GM23338 (cell line): ENCODE results near the gene MVB12B. TPM values are rescaled to one million over a fixed set of nuclear protein-coding genes. Genes with fewer than 3 reads are reported as not detected.

Source experiments
- ATAC-seq: fragments of 200-7000 bp; cut with Tn5 transposase; 3 replicates; pipeline ENCODE4 v1.9.1; 2020
- DNase-seq: peaks from one replicate; pipeline ENCODE4 v3.0.0-alpha.2; 2015; ENCODE audit warnings: low spot score
- H2AFZ ChIP-seq: fragments of 200-600 bp; sonication (generic); 2 replicates; pipeline ENCODE4 v1.8.0; 2016; ENCODE audit warnings: antibody characterized with exemption, mild to moderate bottlenecking, moderate library complexity
- H3F3A ChIP-seq: fragments of 200-600 bp; sonication (generic); replicated peaks from 2 replicates; pipeline ENCODE4 v1.8.0; 2017; ENCODE audit warnings: antibody characterized with exemption, mixed run types, low read depth
- H3K27ac ChIP-seq: fragments of 200-600 bp; sonication (generic); 2 replicates; pipeline ENCODE4 v1.6.1; 2016; ENCODE audit warnings: low read depth
- H3K27me3 ChIP-seq: fragments of 200-600 bp; sonication (generic); 2 replicates; pipeline ENCODE4 v1.8.0; 2016; ENCODE audit warnings: mild to moderate bottlenecking, mixed run types, moderate library complexity; ENCODE audit not compliant: insufficient read depth
- H3K36me3 ChIP-seq: fragments of 200-600 bp; sonication (generic); 2 replicates; pipeline ENCODE4 v1.8.0; 2016; ENCODE audit warnings: mild to moderate bottlenecking; ENCODE audit not compliant: insufficient read depth
- H3K4me1 ChIP-seq: fragments of 200-600 bp; sonication (generic); 2 replicates; pipeline ENCODE4 v1.8.0; 2016; ENCODE audit warnings: mild to moderate bottlenecking, moderate library complexity; ENCODE audit not compliant: insufficient read depth
- H3K4me2 ChIP-seq: fragments of 200-600 bp; sonication (generic); 2 replicates; pipeline ENCODE4 v1.7.1; 2017; ENCODE audit warnings: mixed run types
- H3K4me3 ChIP-seq: fragments of 200-600 bp; sonication (generic); 2 replicates; pipeline ENCODE4 v1.6.1; 2016; ENCODE audit warnings: mixed run types
- H3K79me2 ChIP-seq: fragments of 200-600 bp; sonication (generic); replicated peaks from 2 replicates; pipeline ENCODE4 v1.8.0; 2017; ENCODE audit warnings: mild to moderate bottlenecking; ENCODE audit not compliant: insufficient read depth
- H3K9me2 ChIP-seq: fragments of 200-600 bp; sonication (generic); 2 replicates; pipeline ENCODE4 v1.8.0; 2017; ENCODE audit not compliant: insufficient read depth
- H4K20me1 ChIP-seq: fragments of 200-600 bp; sonication (generic); replicated peaks from 2 replicates; pipeline ENCODE4 v1.8.0; 2017; ENCODE audit warnings: mild to moderate bottlenecking; ENCODE audit not compliant: insufficient read depth
- H3K27ac Mint-ChIP-seq: 2 replicates; pipeline ENCODE4 v1.8.0; 2020; ENCODE audit warnings: inconsistent platforms, mild to moderate bottlenecking, moderate library complexity, mixed read lengths
- H3K27me3 Mint-ChIP-seq: 3 replicates; pipeline ENCODE4 v1.8.0; 2022; ENCODE audit warnings: low read depth, mild to moderate bottlenecking, moderate library complexity, mixed read lengths, inconsistent platforms; ENCODE audit not compliant: insufficient read depth, poor library complexity
- H3K36me3 Mint-ChIP-seq: 3 replicates; pipeline ENCODE4 v1.8.0; 2021; ENCODE audit warnings: low read depth, mild to moderate bottlenecking, inconsistent platforms, moderate library complexity, mixed read lengths
- H3K4me1 Mint-ChIP-seq: 3 replicates; pipeline ENCODE4 v1.8.0; 2020; ENCODE audit warnings: mild to moderate bottlenecking, inconsistent platforms, mixed read lengths
- H3K4me3 Mint-ChIP-seq: 3 replicates; pipeline ENCODE4 v1.8.0; 2021; ENCODE audit warnings: moderate library complexity, mild to moderate bottlenecking, inconsistent platforms, mixed read lengths
- H3K9me3 Mint-ChIP-seq: 3 replicates; pipeline ENCODE4 v1.8.0; 2020; ENCODE audit warnings: moderate library complexity, mild to moderate bottlenecking, inconsistent platforms, mixed read lengths
- CREB1 ChIP-seq: fragments of 250-450 bp; sonication (Bioruptor Pico); IDR thresholded peaks from 2 replicates; pipeline ENCODE4 v1.5.0; 2020; ENCODE audit warnings: low read depth, mild to moderate bottlenecking, moderate library complexity
- CTCF ChIP-seq, 2 experiments: fragments of 200-600 bp in 1 of 2; sonication (generic) in 1 of 2; conservative IDR thresholded peaks; 2 replicates each; pipeline versions ENCODE4 v1.5.1 to v1.6.1; 2016 to 2017; ENCODE audit warnings: antibody characterized with exemption in 2 of 2, low read depth in 2 of 2, mild to moderate bottlenecking in 2 of 2, moderate library complexity in 1 of 2
- EZH2 ChIP-seq: fragments of 200-600 bp; sonication (generic); IDR thresholded peaks from one replicate; pipeline ENCODE4 v1.8.0; 2017; ENCODE audit warnings: antibody characterized with exemption, mild to moderate bottlenecking, low read depth; ENCODE audit not compliant: unreplicated experiment
- JUNB ChIP-seq: IDR thresholded peaks from one replicate; pipeline ENCODE4 v1.6.1; 2016; ENCODE audit warnings: antibody characterized with exemption; ENCODE audit not compliant: unreplicated experiment
- NANOG ChIP-seq: IDR thresholded peaks from 2 replicates; pipeline ENCODE4 v1.6.1; 2016; ENCODE audit warnings: antibody characterized with exemption, borderline replicate concordance
- POLR2AphosphoS5 ChIP-seq: IDR thresholded peaks from 2 replicates; pipeline ENCODE4 v1.6.1; 2016; ENCODE audit warnings: antibody characterized with exemption, low read depth
- REST ChIP-seq: IDR thresholded peaks from one replicate; pipeline ENCODE4 v1.6.1; 2018; ENCODE audit warnings: antibody characterized with exemption; ENCODE audit not compliant: unreplicated experiment
- STAT1 ChIP-seq: IDR thresholded peaks from one replicate; pipeline ENCODE4 v1.6.1; 2016; ENCODE audit warnings: antibody characterized with exemption; ENCODE audit not compliant: unreplicated experiment
- ZNF331 ChIP-seq: fragments of 250-450 bp; sonication (Bioruptor Pico); IDR thresholded peaks from 2 replicates; pipeline ENCODE4 v1.5.0; 2020; ENCODE audit warnings: low read depth, mild to moderate bottlenecking, moderate library complexity
- ZNF462 ChIP-seq: fragments of 250-450 bp; sonication (Bioruptor Pico); IDR thresholded peaks from 2 replicates; pipeline ENCODE4 v1.5.0; 2020; ENCODE audit warnings: mild to moderate bottlenecking, moderate library complexity
- polyA plus RNA-seq: library from polyadenylated mRNA; unstranded; fragments of >200 nt; fragmentation: Nextera tagmentation; extraction: Ambion mirVana; gene quantifications from 2 replicates; pipeline ENCODE4 v1.2.1, GENCODE V29; 2016
- total RNA-seq: library from RNA; depleted of rRNA; stranded (reverse); fragments of >200 nt; shearing (Covaris generic); gene quantifications from 2 replicates; pipeline ENCODE4 v1.2.3, GENCODE V29; 2014

Gene MVB12B
- total and polyA plus RNA-seq, 2 experiments from 2014 or later: 1.9 to 6.6 TPM

GRCh38 chr9:126413391-126414068 is 86.9 kb downstream of the MVB12B start (continued):
- no peak for TF ChIP-seq EZH2
- TF ChIP-seq NANOG: no peak
- TF ChIP-seq POLR2AphosphoS5: no peak
- TF ChIP-seq JUNB: no peak
- no peak for TF ChIP-seq ZNF331 (CRISPR knock-in tag)

- no peaks in the 10 kb centered on the region; the same call in 1 of the 2 replicates for H3K4me1 ChIP-seq
- Mint-ChIP-seq H3K4me1 (peaks cover 22% of the 10 kb centered on the region), H3K4me3 (no peak overlapping the region), H3K27ac (peak overlapping the region; percentile 52), H3K9me3 (no peaks in the 10 kb centered on the region), H3K36me3 (no peaks in the 10 kb centered on the region), H3K27me3 (peaks cover 6% of the 10 kb centered on the region)
- no peaks in the 10 kb centered on the region for H3K79me2 ChIP-seq
- DNase-seq (no peak), ATAC-seq (no peak)
- no peak overlapping the region for H2AFZ ChIP-seq
- no peak overlapping the region for H3K4me2 ChIP-seq
- no peaks in the 10 kb centered on the region for H3K27me3 ChIP-seq
- H3K9me2 ChIP-seq: no peaks in the 10 kb centered on the region
- no peaks in the 10 kb centered on the region for H3K36me3 ChIP-seq
- no peaks in the 10 kb centered on the region for H4K20me1 ChIP-seq
- no peaks in the 10 kb centered on the region for H3F3A ChIP-seq
- no peak overlapping the region for H3K27ac ChIP-seq
- H3K4me3 ChIP-seq: no peak overlapping the region
- TF ChIP-seq STAT1 (no peak), REST (no peak), EZH2 (no peak), CREB1 (CRISPR knock-in tag) (no peak), JUNB (no peak), ZNF462 (CRISPR knock-in tag) (no peak), POLR2AphosphoS5 (no peak), ZNF331 (CRISPR knock-in tag) (no peak), CTCF (conservative IDR thresholded peaks at IDR 0.05; ENCODE audit: low read depth in 2 of 2) (no peak), NANOG (no peak)
Observed at GRCh38 chr9:126415741-126416370, 89.2 kb downstream of the MVB12B start.
